Measurements from ENCODE around the gene BLCAP. TPM values are rescaled to one million over a fixed set of nuclear protein-coding genes. Genes with fewer than 3 reads are reported as not detected.

The BLCAP gene
- total RNA-seq, 1 experiment from 2014 or later = 99.9 TPM

- TF ChIP-seq EZH2 (IDR thresholded peaks at IDR 0.05; ENCODE audit: low read depth) = no peak
- no peak for TF ChIP-seq CTCF (conservative IDR thresholded peaks at IDR 0.05)
- Histone ChIP-seq H2AFZ (no peak overlapping the region), H4K20me1 (ENCODE audit: insufficient read depth) (no peaks in the 10 kb centered on the region), H3K4me2 (no peak overlapping the region), H3K27me3 (ENCODE audit: insufficient read depth, low read depth) (no peaks in the 10 kb centered on the region), H3K4me3 (no peak overlapping the region), H3K79me2 (ENCODE audit: low read depth) (no peaks in the 10 kb centered on the region), H3K27ac (no peak overlapping the region), H3K36me3 (ENCODE audit: low read depth) (no peaks in the 10 kb centered on the region), H3K9me3 (ENCODE audit: insufficient read depth, low read depth) (no peaks in the 10 kb centered on the region; the same call in 1 of the 2 replicates), H3K9me2 (ENCODE audit: insufficient read depth) (no peaks in the 10 kb centered on the region), H3K4me1 (replicated peaks; ENCODE audit: insufficient read depth) (peaks cover 31% of the 10 kb centered on the region), H3F3A (ENCODE audit: insufficient read depth, low read depth) (no peaks in the 10 kb centered on the region)
- ChIA-PET CTCF (no interaction called here), POLR2A (ENCODE audit: unreplicated experiment) (interaction anchor here (0.6 kb wide), 1 partner anchor 841 kb away, joined by 6 read pairs; no protein-coding TSS in a partner anchor)
- no TSS peak for BruUV-seq (replicated peaks)
- no peak for DNase-seq
- intact Hi-C loops (cut with micrococcal nuclease; ENCODE audit: unreplicated experiment) = no loop called here
Observed at GRCh38 chr20:37544386-37544785, 16.7 kb upstream of the BLCAP start.

GRCh38 chr20:37543828-37544227, 16.2 kb upstream of the BLCAP start:
- no peaks in the 10 kb centered on the region for H3K27me3 ChIP-seq (ENCODE audit: insufficient read depth, low read depth)
- no peaks in the 10 kb centered on the region for H3F3A ChIP-seq (ENCODE audit: insufficient read depth, low read depth)
- ChIA-PET POLR2A (ENCODE audit: unreplicated experiment) (interaction anchor here (0.5 to 0.6 kb wide), 2 partner anchors 208 to 842 kb away, joined by 4 to 6 read pairs; no protein-coding TSS in a partner anchor), CTCF (no interaction called here)
- no TSS peak for BruUV-seq (replicated peaks)
- peak; percentile 67 for TF ChIP-seq CTCF (conservative IDR thresholded peaks at IDR 0.05)
- no peak for TF ChIP-seq EZH2 (IDR thresholded peaks at IDR 0.05; ENCODE audit: low read depth)
- intact Hi-C loops (cut with micrococcal nuclease; ENCODE audit: unreplicated experiment) = no loop called here
- no peaks in the 10 kb centered on the region for H4K20me1 ChIP-seq (ENCODE audit: insufficient read depth)
- no peak overlapping the region for H3K27ac ChIP-seq
- H3K79me2 ChIP-seq (ENCODE audit: low read depth) = no peaks in the 10 kb centered on the region
- DNase-seq = peak in 1 of 2 experiments; percentile 71
- no peak overlapping the region for H3K4me3 ChIP-seq
- peaks cover 31% of the 10 kb centered on the region for H3K4me1 ChIP-seq (replicated peaks; ENCODE audit: insufficient read depth)
- H3K9me2 ChIP-seq (ENCODE audit: insufficient read depth) = no peaks in the 10 kb centered on the region
- no peaks in the 10 kb centered on the region for H3K36me3 ChIP-seq (ENCODE audit: low read depth)
- H3K4me2 ChIP-seq = 0 out of 2 replicates have a peak overlapping the region, but pooled peaks have one; percentile 20
- no peaks in the 10 kb centered on the region; the same call in 1 of the 2 replicates for H3K9me3 ChIP-seq (ENCODE audit: insufficient read depth, low read depth)
- no peak overlapping the region for H2AFZ ChIP-seq

- no peak overlapping the region for H3K4me3 ChIP-seq
- no peaks in the 10 kb centered on the region for H3K27me3 ChIP-seq (ENCODE audit: insufficient read depth, low read depth)
- H3K9me2 ChIP-seq (ENCODE audit: insufficient read depth) = no peaks in the 10 kb centered on the region
- no peaks in the 10 kb centered on the region for H4K20me1 ChIP-seq (ENCODE audit: insufficient read depth)
- H3K9me3 ChIP-seq (ENCODE audit: insufficient read depth, low read depth) = no peaks in the 10 kb centered on the region; the same call in 1 of the 2 replicates
- H3K36me3 ChIP-seq (ENCODE audit: low read depth) = no peaks in the 10 kb centered on the region
- peak in 1 of 2 experiments; percentile 92 for DNase-seq
- no peaks in the 10 kb centered on the region for H3K79me2 ChIP-seq (ENCODE audit: low read depth)
- no TSS peak for BruUV-seq (replicated peaks)
- no peaks in the 10 kb centered on the region for H3F3A ChIP-seq (ENCODE audit: insufficient read depth, low read depth)
- H3K4me2 ChIP-seq = peak overlapping the region; percentile 49
- ChIA-PET POLR2A (ENCODE audit: unreplicated experiment) (no interaction called here), CTCF (no interaction called here)
- TF ChIP-seq CTCF (conservative IDR thresholded peaks at IDR 0.05) (no peak), EZH2 (IDR thresholded peaks at IDR 0.05; ENCODE audit: low read depth) (no peak)
- H3K27ac ChIP-seq = peak overlapping the region; percentile 28; the same call in 1 of the 2 replicates
- peak overlapping the region; percentile 62; the same call in 1 of the 2 replicates for H2AFZ ChIP-seq
- intact Hi-C loops (cut with micrococcal nuclease; ENCODE audit: unreplicated experiment) = no loop called here
- H3K4me1 ChIP-seq (replicated peaks; ENCODE audit: insufficient read depth) = peaks cover 31% of the 10 kb centered on the region
Observed at GRCh38 chr20:37542281-37542680, 14.6 kb upstream of the BLCAP start.

All from PC-9 (cell line).